ENCODE measurements around the gene POU2F1. TPM values are rescaled to one million over a fixed set of nuclear protein-coding genes. Genes with fewer than 3 reads are reported as not detected.

Gene POU2F1
- total and polyA plus RNA-seq, 7 experiments from 2014 or later = 9.1 to 36.6 (median 22.8) TPM

DNA sequence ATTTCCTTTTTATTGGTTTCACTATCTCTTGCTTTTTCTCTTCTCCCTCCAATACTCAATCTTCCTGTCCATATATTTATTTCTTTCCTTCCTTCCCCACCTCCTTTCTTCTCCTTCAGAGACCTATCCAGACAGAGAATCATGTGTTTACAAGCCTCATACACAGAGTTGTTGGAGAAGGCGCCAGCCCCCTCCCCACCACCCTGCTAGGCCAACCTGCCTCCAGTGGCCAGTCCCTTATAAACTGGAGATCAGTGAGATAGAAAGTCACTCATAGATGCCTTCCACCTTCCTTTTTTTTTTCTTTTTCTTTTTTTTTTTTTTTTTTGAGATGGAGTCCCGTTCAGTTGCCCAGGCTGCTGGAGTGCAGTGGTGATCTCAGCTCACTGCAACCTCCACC, 244.3 kb downstream of the POU2F1 start:
- ATAC-seq (no peak), DNase-seq (no peak)
- H3K4me1 ChIP-seq (ENCODE audit: control insufficient read depth in 2 of 2, insufficient read depth in 2 of 2, low read length in 2 of 2) = peaks cover 0 to 84% of the 10 kb centered on the region in 2 donors
- H3K4me3 ChIP-seq (ENCODE audit: low read length) = no peak overlapping the region
- Mint-ChIP-seq H3K4me1 (peaks cover 42 to 99% (median 94%) of the 10 kb centered on the region in 7 donors), H3K27me3 (no peaks in the 10 kb centered on the region), H3K36me3 (peaks cover 0 to 10% (median 0%) of the 10 kb centered on the region in 5 donors), H3K27ac (peak overlapping the region in 8 of 9 donors; percentile 87 to 98 (median 94)), H3K4me3 (peak overlapping the region in 9 of 10 donors; percentile 54 to 82 (median 72)), H3K9me3 (no peaks in the 10 kb centered on the region)
- H3K27me3 ChIP-seq (ENCODE audit: control insufficient read depth in 2 of 2, insufficient read depth in 2 of 2, low read length in 2 of 2) = no peaks in the 10 kb centered on the region
- intact Hi-C loops (cut with micrococcal nuclease) = loop anchor here in 1 of 2 donors (1.0 kb wide), 1 partner anchor 9 kb away; no protein-coding TSS in a partner anchor
- H3K27ac ChIP-seq (ENCODE audit: low read depth, low read length) = peak overlapping the region; percentile 100
- no peaks in the 10 kb centered on the region for H3K9me3 ChIP-seq (ENCODE audit: control insufficient read depth in 2 of 3, low read length in 3 of 3)
- ChIA-PET POLR2A (interaction anchor here (0.6 to 11.3 kb wide), 15 partner anchors 8 to 52 kb away, joined by 3 to 156 read pairs (median 5); partner anchors contain the start of gene CD247), CTCF (interaction anchor here (0.8 to 1.4 kb wide), 7 partner anchors 12 to 93 kb away, joined by 3 read pairs; no protein-coding TSS in a partner anchor)
- peaks cover 0 to 8% (median 0%) of the 10 kb centered on the region in 3 experiments for H3K36me3 ChIP-seq (ENCODE audit: control insufficient read depth in 2 of 3, insufficient read depth in 3 of 3, low read length in 3 of 3)

GRCh38 chr1:167465743-167466142, 245.1 kb downstream of the POU2F1 start:
- intact Hi-C loops (cut with micrococcal nuclease) = loop anchor here in 1 of 2 donors (1.0 kb wide), 2 partner anchors 9 kb away; no protein-coding TSS in a partner anchor
- ChIA-PET CTCF (interaction anchor here (0.7 to 1.4 kb wide), 7 partner anchors 11 to 92 kb away, joined by 3 to 5 read pairs (median 3); no protein-coding TSS in a partner anchor), POLR2A (interaction anchor here (0.6 to 11.3 kb wide), 11 partner anchors 10 to 76 kb away, joined by 3 to 156 read pairs (median 4); partner anchors contain the start of gene CD247)
- Histone ChIP-seq H3K27me3 (ENCODE audit: control insufficient read depth in 2 of 2, insufficient read depth in 2 of 2, low read length in 2 of 2) (no peaks in the 10 kb centered on the region), H3K4me1 (ENCODE audit: control insufficient read depth in 2 of 2, insufficient read depth in 2 of 2, low read length in 2 of 2) (peaks cover 0 to 83% of the 10 kb centered on the region in 2 donors), H3K36me3 (ENCODE audit: control insufficient read depth in 2 of 3, insufficient read depth in 3 of 3, low read length in 3 of 3) (peaks cover 0 to 8% (median 0%) of the 10 kb centered on the region in 3 experiments), H3K27ac (ENCODE audit: low read depth, low read length) (peak overlapping the region; percentile 100), H3K9me3 (ENCODE audit: control insufficient read depth in 2 of 3, low read length in 3 of 3) (no peaks in the 10 kb centered on the region), H3K4me3 (ENCODE audit: low read length) (no peak overlapping the region)
- Mint-ChIP-seq H3K9me3 (no peaks in the 10 kb centered on the region), H3K4me1 (peaks cover 40 to 99% (median 92%) of the 10 kb centered on the region in 7 donors), H3K4me3 (peak overlapping the region in 9 of 10 donors; percentile 40 to 82 (median 72)), H3K27me3 (no peaks in the 10 kb centered on the region), H3K27ac (peak overlapping the region in 8 of 9 donors; percentile 87 to 98 (median 93)), H3K36me3 (peaks cover 0 to 9% (median 0%) of the 10 kb centered on the region in 5 donors)
- DNase-seq (no peak), ATAC-seq (no peak)

DNA sequence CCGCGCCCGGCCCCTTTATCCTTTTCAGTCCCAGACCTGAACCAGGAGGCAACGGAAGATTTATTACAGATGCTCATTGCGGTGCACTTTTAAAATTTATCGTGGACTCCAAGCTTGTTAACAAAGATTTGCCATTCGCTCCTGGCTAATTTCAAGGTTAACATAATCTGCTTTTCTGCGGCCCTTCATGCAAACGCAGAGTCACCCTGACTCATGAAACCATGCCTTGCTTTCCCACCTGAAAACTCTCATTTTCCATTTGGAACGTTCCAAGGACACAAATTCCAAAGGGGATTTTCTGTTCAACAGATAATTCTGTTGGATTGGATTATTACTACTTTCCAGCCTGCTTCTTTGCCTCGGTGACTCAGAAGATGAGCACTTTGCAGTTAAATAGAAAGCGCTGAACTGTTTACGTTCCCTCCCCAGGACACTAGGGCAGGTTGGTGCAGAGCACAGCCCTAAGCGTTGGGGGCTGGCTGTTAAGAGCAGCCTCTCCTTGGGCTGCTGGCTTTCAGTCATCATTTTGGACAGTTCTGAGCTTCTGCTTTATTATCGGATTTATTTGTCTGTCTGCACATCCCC, 246.5 kb downstream of the POU2F1 start:
- ATAC-seq (peak; percentile 57), DNase-seq (no peak)
- H3K4me3 ChIP-seq (ENCODE audit: low read length) = no peak overlapping the region
- peak overlapping the region; percentile 69 for H3K27ac ChIP-seq (ENCODE audit: low read depth, low read length)
- H3K27me3 ChIP-seq (ENCODE audit: control insufficient read depth in 2 of 2, insufficient read depth in 2 of 2, low read length in 2 of 2) = no peaks in the 10 kb centered on the region
- POLR2A ChIA-PET = interaction anchor here (0.6 to 11.3 kb wide), 7 partner anchors 11 to 74 kb away, joined by 3 to 156 read pairs (median 51); partner anchors contain the start of gene CD247
- peaks cover under 1 to 79% of the 10 kb centered on the region in 2 donors for H3K4me1 ChIP-seq (ENCODE audit: control insufficient read depth in 2 of 2, insufficient read depth in 2 of 2, low read length in 2 of 2)
- peaks cover 0 to 10% (median 0%) of the 10 kb centered on the region in 5 donors for H3K36me3 Mint-ChIP-seq
- CTCF ChIA-PET = interaction anchor here (1.9 to 4.1 kb wide), 2 partner anchors 11 kb away, joined by 7 to 16 read pairs; no protein-coding TSS in a partner anchor
- H3K27ac Mint-ChIP-seq = peak overlapping the region in 8 of 9 donors; percentile 86 to 98 (median 92)
- no peaks in the 10 kb centered on the region for H3K9me3 Mint-ChIP-seq
- no peaks in the 10 kb centered on the region for H3K9me3 ChIP-seq (ENCODE audit: control insufficient read depth in 2 of 3, low read length in 3 of 3)
- H3K36me3 ChIP-seq (ENCODE audit: control insufficient read depth in 2 of 3, insufficient read depth in 3 of 3, low read length in 3 of 3) = peaks cover 0 to 4% (median 0%) of the 10 kb centered on the region in 3 experiments
- intact Hi-C loops (cut with micrococcal nuclease) = no loop called here
- no peaks in the 10 kb centered on the region for H3K27me3 Mint-ChIP-seq
- H3K4me1 Mint-ChIP-seq = peaks cover 39 to 99% (median 92%) of the 10 kb centered on the region in 7 donors
- peak overlapping the region in 8 of 10 donors; percentile 29 to 82 (median 59) for H3K4me3 Mint-ChIP-seq

DNA sequence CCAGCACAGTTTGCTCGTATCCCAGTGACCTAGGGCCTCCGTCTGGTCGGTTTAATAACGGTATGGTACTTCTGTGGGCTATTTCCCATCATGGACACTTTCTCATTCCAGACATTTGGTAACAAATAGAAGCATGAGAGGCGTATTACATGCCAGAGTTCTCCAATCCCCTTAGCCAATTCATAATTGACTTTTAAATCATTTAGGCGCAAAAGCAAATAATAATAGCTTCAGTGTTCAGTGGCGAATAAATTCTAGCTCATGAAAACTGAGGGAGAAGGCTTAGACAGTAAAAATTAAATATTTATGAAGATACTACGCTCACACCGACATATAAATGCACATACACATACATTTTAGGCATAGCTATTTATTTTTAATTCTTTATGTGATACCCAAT, 247.1 kb downstream of the POU2F1 start:
- H3K4me3 Mint-ChIP-seq = peak overlapping the region in 9 of 10 donors; percentile 2 to 82 (median 55)
- peaks cover 38 to 99% (median 92%) of the 10 kb centered on the region in 7 donors for H3K4me1 Mint-ChIP-seq
- H3K4me1 ChIP-seq (ENCODE audit: control insufficient read depth in 2 of 2, insufficient read depth in 2 of 2, low read length in 2 of 2) = peaks cover 6 to 79% of the 10 kb centered on the region in 2 donors
- intact Hi-C loops (cut with micrococcal nuclease) = loop anchor here in 1 of 2 donors (1.0 kb wide), 1 partner anchor 25 kb away; no protein-coding TSS in a partner anchor
- CTCF ChIA-PET = interaction anchor here (0.7 to 4.1 kb wide), 5 partner anchors 10 to 67 kb away, joined by 4 to 16 read pairs (median 4); no protein-coding TSS in a partner anchor
- no peaks in the 10 kb centered on the region for H3K27me3 Mint-ChIP-seq
- H3K36me3 Mint-ChIP-seq = peaks cover 0 to 9% (median 0%) of the 10 kb centered on the region in 5 donors
- H3K9me3 Mint-ChIP-seq = no peaks in the 10 kb centered on the region
- peak overlapping the region in 8 of 9 donors; percentile 86 to 98 (median 92) for H3K27ac Mint-ChIP-seq
- peaks cover 0 to 3% (median 0%) of the 10 kb centered on the region in 3 experiments for H3K36me3 ChIP-seq (ENCODE audit: control insufficient read depth in 2 of 3, insufficient read depth in 3 of 3, low read length in 3 of 3)
- H3K27ac ChIP-seq (ENCODE audit: low read depth, low read length) = peak overlapping the region; percentile 69
- ATAC-seq (no peak), DNase-seq (no peak)
- H3K27me3 ChIP-seq (ENCODE audit: control insufficient read depth in 2 of 2, insufficient read depth in 2 of 2, low read length in 2 of 2) = no peaks in the 10 kb centered on the region
- no peak overlapping the region for H3K4me3 ChIP-seq (ENCODE audit: low read length)
- no peaks in the 10 kb centered on the region for H3K9me3 ChIP-seq (ENCODE audit: control insufficient read depth in 2 of 3, low read length in 3 of 3)
- POLR2A ChIA-PET = interaction anchor here (0.6 to 11.3 kb wide), 13 partner anchors 11 to 247 kb away, joined by 3 to 156 read pairs (median 5); partner anchors contain the start of genes CD247 and POU2F1

DNA sequence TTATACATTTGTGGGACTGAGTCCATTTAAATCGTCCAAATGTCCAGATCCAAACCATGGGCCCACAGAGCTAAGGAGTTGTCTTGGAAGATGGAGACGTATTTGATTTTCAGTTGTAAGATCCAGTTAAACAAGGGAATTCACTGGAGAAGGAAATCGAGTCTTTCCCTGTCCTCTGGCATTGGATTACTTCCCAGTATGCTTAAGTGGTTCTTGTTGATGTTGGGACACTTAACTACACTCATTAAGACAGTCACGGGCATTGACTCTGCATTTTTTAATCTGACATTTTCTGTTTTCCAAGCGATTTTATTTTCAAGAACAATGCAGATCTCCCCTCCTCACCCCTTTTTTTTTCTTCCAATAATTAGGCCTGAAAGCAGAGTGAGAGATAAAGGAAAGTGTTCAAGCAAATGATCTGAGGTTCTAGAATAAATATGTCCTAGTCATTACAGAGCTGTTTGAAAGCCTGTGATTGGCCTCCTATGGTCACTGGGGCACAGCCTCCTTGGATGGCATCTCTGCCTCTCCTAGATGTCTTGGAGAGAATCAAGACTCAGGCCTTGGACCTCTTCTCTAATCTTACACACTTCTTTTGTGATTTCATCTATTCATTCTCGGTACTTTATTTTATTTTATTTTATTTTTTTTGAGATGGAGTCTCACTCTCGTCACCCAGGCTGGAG, 248.7 kb downstream of the POU2F1 start:
- POLR2A ChIA-PET = interaction anchor here (0.6 to 11.3 kb wide), 13 partner anchors 8 to 191 kb away, joined by 3 to 156 read pairs (median 5); partner anchors contain the start of gene CD247
- H3K4me3 Mint-ChIP-seq = peak overlapping the region in 9 of 10 donors; percentile 41 to 82 (median 65)
- Histone ChIP-seq H3K4me3 (ENCODE audit: low read length) (no peak overlapping the region), H3K27ac (ENCODE audit: low read depth, low read length) (peak overlapping the region; percentile 69), H3K27me3 (ENCODE audit: control insufficient read depth in 2 of 2, insufficient read depth in 2 of 2, low read length in 2 of 2) (no peaks in the 10 kb centered on the region), H3K9me3 (ENCODE audit: control insufficient read depth in 2 of 3, low read length in 3 of 3) (no peaks in the 10 kb centered on the region), H3K4me1 (ENCODE audit: control insufficient read depth in 2 of 2, insufficient read depth in 2 of 2, low read length in 2 of 2) (peaks cover 22 to 78% of the 10 kb centered on the region in 2 donors), H3K36me3 (ENCODE audit: control insufficient read depth in 2 of 3, insufficient read depth in 3 of 3, low read length in 3 of 3) (no peaks in the 10 kb centered on the region)
- no peak for ATAC-seq
- peaks cover 0 to 2% (median 0%) of the 10 kb centered on the region in 11 donors for H3K9me3 Mint-ChIP-seq
- CTCF ChIA-PET = interaction anchor here (1.5 to 4.1 kb wide), 2 partner anchors 13 to 65 kb away, joined by 4 to 16 read pairs; no protein-coding TSS in a partner anchor
- no peak for DNase-seq
- H3K4me1 Mint-ChIP-seq = peaks cover 49 to 99% (median 92%) of the 10 kb centered on the region in 7 donors
- H3K36me3 Mint-ChIP-seq = peaks cover 0 to 11% (median 3%) of the 10 kb centered on the region in 5 donors
- peak overlapping the region in 8 of 9 donors; percentile 86 to 98 (median 92) for H3K27ac Mint-ChIP-seq
- no peaks in the 10 kb centered on the region for H3K27me3 Mint-ChIP-seq
- intact Hi-C loops (cut with micrococcal nuclease) = no loop called here

Measured in naive thymus-derived CD4-positive, alpha-beta T cell (primary cell).